Natural killer cell (primary cell): ENCODE measurements around the gene PROX2. TPM values are rescaled to one million over a fixed set of nuclear protein-coding genes. Genes with fewer than 3 reads are reported as not detected.

ENCODE experiments used
- ATAC-seq, 3 donors: fragments of 150-1000 bp in 2 of 3; fragments of 200-7000 bp in 1 of 3; cut with Tn5 transposase; 1 replicate in 1 of 3; 2 replicates in 2 of 3; pipeline ENCODE4 v1.10.0; 2021; ENCODE audit warnings: mild to moderate bottlenecking in 2 of 3, moderate library complexity in 2 of 3
- DNase-seq, 2 donors: peaks; one replicate each; pipeline versions ENCODE4 v3.0.0 to v3.0.0-alpha.2; 2013 to 2021; ENCODE audit warnings: mixed read lengths in 1 of 2
- H3K27ac ChIP-seq: one replicate; pipeline ENCODE4 v1.5.1; 2013; ENCODE audit warnings: mild to moderate bottlenecking, low read length
- H3K27me3 ChIP-seq: one replicate; pipeline ENCODE4 v1.6.1; 2013; ENCODE audit warnings: low read length; ENCODE audit not compliant: control insufficient read depth, insufficient read depth
- H3K36me3 ChIP-seq: one replicate; pipeline ENCODE4 v1.6.1; 2013; ENCODE audit warnings: low read length; ENCODE audit not compliant: control insufficient read depth, insufficient read depth
- H3K4me1 ChIP-seq: one replicate; pipeline ENCODE4 v1.6.1; 2013; ENCODE audit warnings: low read length; ENCODE audit not compliant: control insufficient read depth, insufficient read depth
- H3K4me3 ChIP-seq: one replicate; pipeline ENCODE4 v1.5.1; 2013; ENCODE audit warnings: low read length
- H3K9me3 ChIP-seq: one replicate; pipeline ENCODE4 v1.6.1; 2013; ENCODE audit warnings: low read length; ENCODE audit not compliant: control insufficient read depth, insufficient read depth
- H3K27ac Mint-ChIP-seq, 2 donors: one replicate each; pipeline ENCODE4 v1.8.0; 2022; ENCODE audit warnings: mild to moderate bottlenecking in 2 of 2, mixed read lengths in 2 of 2, moderate library complexity in 1 of 2
- H3K27me3 Mint-ChIP-seq, 2 donors: one replicate each; pipeline ENCODE4 v1.8.0; 2022; ENCODE audit warnings: low read depth in 2 of 2, mixed read lengths in 2 of 2
- H3K36me3 Mint-ChIP-seq: one replicate; pipeline ENCODE4 v1.8.0; 2022; ENCODE audit warnings: mixed read lengths
- H3K4me1 Mint-ChIP-seq, 2 donors: one replicate each; pipeline ENCODE4 v1.8.0; 2022; ENCODE audit warnings: mixed read lengths in 2 of 2
- H3K4me3 Mint-ChIP-seq: one replicate; pipeline ENCODE4 v1.8.0; 2022; ENCODE audit warnings: mild to moderate bottlenecking, moderate library complexity, mixed read lengths
- H3K9me3 Mint-ChIP-seq, 2 donors: one replicate each; pipeline ENCODE4 v1.8.0; 2022; ENCODE audit warnings: mixed read lengths in 2 of 2
- CTCF ChIP-seq: fragments of 200-600 bp; IDR thresholded peaks from one replicate; pipeline ENCODE4 v1.8.0; 2022; ENCODE audit warnings: antibody characterized with exemption
- WGBS: methylation state at CpG from one replicate; pipeline ENCODE4 v1.1.7; 2013; ENCODE audit warnings: missing lambda C conversion rate; ENCODE audit not compliant: insufficient coverage; 5-methylcytosine and 5-hydroxymethylcytosine counted together
- intact Hi-C: fragments of 100-400 bp; cut with micrococcal nuclease; formaldehyde crosslinking; loops from one replicate; pipeline ENCODE4 v1.14.2; 2022
- total RNA-seq, 4 donors: library from RNA; stranded (reverse); fragments of 120-200 nt in 1 of 4; gene quantifications; one replicate each; pipeline versions ENCODE4 v1.2.3 to v1.2.4, GENCODE V29; 2013 to 2022

The PROX2 gene
- total RNA-seq, 3 donors from 2014 or later (not counting 1 experiment from before 2014, with no cell fraction given) = 5.1 to 7.1 (median 5.7) TPM

DNA sequence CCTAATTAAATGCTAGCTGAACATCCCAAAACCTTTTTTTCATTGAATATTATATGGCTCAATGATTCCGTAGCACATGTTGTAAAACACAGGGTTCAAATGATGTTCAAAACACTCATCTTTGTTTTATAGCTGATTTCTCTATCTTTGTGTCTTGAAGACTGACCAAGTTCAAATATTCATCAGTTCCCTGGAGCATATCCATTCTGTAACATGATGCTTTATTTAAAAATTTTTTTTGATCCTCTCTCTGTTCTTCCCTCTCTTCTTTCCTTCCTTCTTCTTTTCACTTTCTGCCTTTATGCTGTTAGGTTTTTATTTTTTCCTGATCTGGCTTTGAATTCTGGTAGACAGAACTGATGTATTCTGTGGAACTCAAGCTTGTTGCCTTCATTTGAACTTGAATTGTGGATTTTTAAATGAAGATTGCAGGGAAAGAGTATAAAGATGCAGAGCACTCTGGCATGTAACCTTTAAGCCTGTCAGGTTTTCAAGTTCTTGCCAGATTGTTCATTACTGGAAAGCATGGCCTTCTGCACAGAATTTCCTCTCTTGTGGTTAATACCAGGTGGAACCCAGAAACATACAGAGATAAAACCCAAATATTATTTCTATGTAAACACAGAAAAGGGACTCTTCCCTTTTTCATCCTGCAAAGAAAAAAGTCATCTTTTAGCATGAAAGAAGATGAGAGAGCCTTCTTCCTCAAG is 39.5 kb downstream of the PROX2 start:
- DNase-seq = no peak

DNA sequence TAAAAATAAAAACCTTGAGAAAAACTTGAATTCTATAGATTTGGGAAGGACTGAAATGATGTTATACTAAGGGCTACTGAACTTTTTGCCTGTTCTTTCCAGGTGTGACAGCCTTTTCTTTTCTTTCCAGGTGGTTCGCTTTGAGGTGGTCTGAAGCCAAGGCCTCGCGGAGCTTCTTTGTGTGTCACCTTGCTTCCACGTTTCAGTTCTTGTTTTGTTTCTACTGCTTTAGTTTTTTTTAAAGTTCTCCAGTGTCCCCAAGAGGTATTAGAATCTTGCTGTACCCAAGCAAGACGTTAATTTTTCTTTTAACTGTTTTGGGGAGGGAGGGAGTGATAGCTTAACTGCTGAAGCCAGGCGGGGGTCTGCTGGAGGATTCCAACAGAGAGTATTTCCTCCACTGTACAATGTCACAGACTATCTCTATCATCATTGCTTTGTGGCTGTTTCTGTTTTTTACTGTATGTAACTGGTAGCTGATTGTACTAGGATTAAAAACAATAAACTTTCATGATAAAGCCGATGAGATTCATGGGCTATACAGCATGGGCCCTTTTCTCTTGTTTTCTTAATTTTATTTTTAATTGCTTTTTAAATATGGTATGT is 40.2 kb downstream of the PROX2 start:
- Histone ChIP-seq H3K4me3 (no peak overlapping the region), H3K4me1 (peaks cover 8% of the 10 kb centered on the region), H3K36me3 (peaks cover 23% of the 10 kb centered on the region), H3K27ac (peak overlapping the region; percentile 23), H3K27me3 (no peaks in the 10 kb centered on the region), H3K9me3 (no peaks in the 10 kb centered on the region)
- no peak for TF ChIP-seq CTCF
- peaks cover 31 to 37% of the 10 kb centered on the region in 2 donors for H3K4me1 Mint-ChIP-seq
- peak in 1 of 2 donors; percentile 35 for DNase-seq
- no peaks in the 10 kb centered on the region for H3K36me3 Mint-ChIP-seq
- H3K27ac Mint-ChIP-seq = peak overlapping the region; percentile 97 to 98
- WGBS = 66% methylated on average over 6 of the region's 7 CpGs
- no peaks in the 10 kb centered on the region for H3K9me3 Mint-ChIP-seq
- H3K4me3 Mint-ChIP-seq = no peak overlapping the region
- intact Hi-C loops = no loop called here
- H3K27me3 Mint-ChIP-seq = no peaks in the 10 kb centered on the region
- no peak for ATAC-seq

More for the DNA sequence above, 39.5 kb downstream of the PROX2 start:
- Histone ChIP-seq H3K9me3 (no peaks in the 10 kb centered on the region), H3K4me1 (peaks cover 13% of the 10 kb centered on the region), H3K27ac (peak overlapping the region; percentile 35), H3K27me3 (no peaks in the 10 kb centered on the region), H3K4me3 (no peak overlapping the region), H3K36me3 (peaks cover 19% of the 10 kb centered on the region)
- H3K4me1 Mint-ChIP-seq = peaks cover 37 to 43% of the 10 kb centered on the region in 2 donors
- intact Hi-C loops = no loop called here
- TF ChIP-seq CTCF = no peak
- peak overlapping the region; percentile 97 to 98 for H3K27ac Mint-ChIP-seq
- H3K27me3 Mint-ChIP-seq = no peaks in the 10 kb centered on the region
- WGBS = 100% methylated on average over 1 of the region's 1 CpG
- H3K36me3 Mint-ChIP-seq = no peaks in the 10 kb centered on the region
- ATAC-seq = no peak
- no peaks in the 10 kb centered on the region for H3K9me3 Mint-ChIP-seq
- no peak overlapping the region for H3K4me3 Mint-ChIP-seq

DNA sequence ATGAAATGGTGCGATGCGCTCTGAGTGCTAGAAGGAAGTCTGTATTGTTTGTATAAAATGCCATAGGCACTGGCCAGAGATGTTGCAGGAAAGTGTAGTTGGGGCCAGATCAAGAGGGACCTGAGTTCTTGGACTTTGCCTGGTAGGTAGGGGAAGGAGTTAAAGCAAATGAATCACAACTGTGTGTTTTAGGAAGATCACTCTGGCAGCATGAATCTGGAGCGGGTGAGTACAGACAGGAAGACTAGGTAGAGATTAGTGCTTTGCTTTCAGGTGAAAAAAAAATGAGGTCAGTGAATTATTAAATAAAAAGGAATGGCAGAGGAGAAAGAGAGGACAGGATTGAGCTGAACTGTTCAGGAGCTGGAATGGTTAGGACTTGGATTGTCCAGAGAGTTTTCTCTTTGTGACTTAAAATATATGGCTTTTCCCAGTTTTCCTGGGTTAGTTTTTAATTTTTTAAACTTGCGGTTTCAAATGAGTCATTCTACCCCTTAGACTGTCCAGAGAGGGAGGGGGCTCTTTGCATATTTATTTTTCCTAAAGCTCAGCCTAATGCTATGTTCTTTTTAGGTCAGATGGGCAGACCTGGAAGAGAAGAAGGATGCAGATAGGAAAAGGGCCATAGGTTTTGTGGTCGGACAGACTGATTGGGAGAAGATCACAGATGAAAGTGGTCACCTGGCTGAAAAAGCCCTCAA is 41.1 kb downstream of the PROX2 start:
- TF ChIP-seq CTCF = no peak
- Histone ChIP-seq H3K4me1 (peaks cover 6% of the 10 kb centered on the region), H3K9me3 (no peaks in the 10 kb centered on the region), H3K27me3 (no peaks in the 10 kb centered on the region), H3K4me3 (no peak overlapping the region), H3K27ac (no peak overlapping the region), H3K36me3 (peaks cover 33% of the 10 kb centered on the region)
- intact Hi-C loops = no loop called here
- DNase-seq (no peak), ATAC-seq (no peak)
- peaks cover 25 to 28% of the 10 kb centered on the region in 2 donors for H3K4me1 Mint-ChIP-seq
- no peaks in the 10 kb centered on the region for H3K9me3 Mint-ChIP-seq
- WGBS = 96% methylated on average over 4 of the region's 5 CpGs
- H3K36me3 Mint-ChIP-seq = peaks cover 8% of the 10 kb centered on the region
- no peaks in the 10 kb centered on the region for H3K27me3 Mint-ChIP-seq
- H3K4me3 Mint-ChIP-seq = no peak overlapping the region
- H3K27ac Mint-ChIP-seq = peak overlapping the region; percentile 0 to 28
